ENCODE results near the gene INSYN2A. TPM values are rescaled to one million over a fixed set of nuclear protein-coding genes. Genes with fewer than 3 reads are reported as not detected.
A peak's percentile ranks its signal among the peaks of the same experiment; 100 is the strongest.

Gene INSYN2A
- polyA plus RNA-seq, 1 donor from 2014 or later, result 4.2 TPM

DNA sequence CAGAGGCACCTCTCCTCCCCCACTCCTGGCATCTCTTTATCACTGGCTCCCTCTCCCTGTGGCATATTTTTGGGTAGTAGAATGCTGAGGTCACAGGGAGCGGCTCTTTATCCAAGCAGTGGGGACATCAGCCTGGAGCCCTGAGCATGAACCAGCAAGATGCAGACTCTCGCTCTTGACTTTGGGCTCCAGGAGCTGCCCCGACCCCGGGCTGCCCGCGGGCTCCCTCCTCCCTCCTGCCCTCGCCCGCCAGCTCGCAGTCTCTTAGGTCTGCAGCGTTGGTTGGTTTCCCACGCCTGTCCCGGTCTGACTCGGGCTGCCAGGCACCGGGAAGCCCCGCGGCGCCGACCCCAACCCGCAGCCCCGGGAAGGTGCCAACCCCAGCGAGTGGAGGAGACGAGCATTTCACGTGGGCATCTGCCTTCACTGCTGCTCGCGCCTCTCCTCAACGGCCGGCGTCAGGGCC, 1.3 kb downstream of the INSYN2A start:
- H3K79me2 ChIP-seq (replicated peaks; ENCODE audit: insufficient read depth, low read length), result no peaks in the 10 kb centered on the region
- no peaks in the 10 kb centered on the region for H3K9me2 ChIP-seq (ENCODE audit: insufficient read depth, low read length)
- peak overlapping the region; percentile 64 for H3K9ac ChIP-seq (ENCODE audit: low read length)
- no peak overlapping the region for H2AFZ ChIP-seq (ENCODE audit: low read depth, low read length)
- peaks cover 44% of the 10 kb centered on the region for H3K27me3 ChIP-seq (ENCODE audit: insufficient read depth, low read depth, low read length)
- H3K4me3 ChIP-seq (ENCODE audit: low read length), result peak overlapping the region; percentile 86
- H3K36me3 ChIP-seq (ENCODE audit: insufficient read depth, low read length), result no peaks in the 10 kb centered on the region
- no peaks in the 10 kb centered on the region for H3K9me3 ChIP-seq (ENCODE audit: low read length)
- TF ChIP-seq SMC3 (conservative IDR thresholded peaks at IDR 0.05; ENCODE audit: poor library complexity) (no peak), TAF1 (IDR thresholded peaks at IDR 0.05; ENCODE audit: low read depth) (no peak), POLR2AphosphoS5 (IDR thresholded peaks at IDR 0.05) (no peak), EZH2 (IDR thresholded peaks at IDR 0.05; ENCODE audit: borderline replicate concordance, insufficient read depth, low read length, poor library complexity, severe bottlenecking) (no peak), EP300 (conservative IDR thresholded peaks at IDR 0.05; ENCODE audit: poor library complexity, severe bottlenecking) (no peak), RAD21 (conservative IDR thresholded peaks at IDR 0.05) (no peak)
- TF ChIP-seq, protein P1, sequence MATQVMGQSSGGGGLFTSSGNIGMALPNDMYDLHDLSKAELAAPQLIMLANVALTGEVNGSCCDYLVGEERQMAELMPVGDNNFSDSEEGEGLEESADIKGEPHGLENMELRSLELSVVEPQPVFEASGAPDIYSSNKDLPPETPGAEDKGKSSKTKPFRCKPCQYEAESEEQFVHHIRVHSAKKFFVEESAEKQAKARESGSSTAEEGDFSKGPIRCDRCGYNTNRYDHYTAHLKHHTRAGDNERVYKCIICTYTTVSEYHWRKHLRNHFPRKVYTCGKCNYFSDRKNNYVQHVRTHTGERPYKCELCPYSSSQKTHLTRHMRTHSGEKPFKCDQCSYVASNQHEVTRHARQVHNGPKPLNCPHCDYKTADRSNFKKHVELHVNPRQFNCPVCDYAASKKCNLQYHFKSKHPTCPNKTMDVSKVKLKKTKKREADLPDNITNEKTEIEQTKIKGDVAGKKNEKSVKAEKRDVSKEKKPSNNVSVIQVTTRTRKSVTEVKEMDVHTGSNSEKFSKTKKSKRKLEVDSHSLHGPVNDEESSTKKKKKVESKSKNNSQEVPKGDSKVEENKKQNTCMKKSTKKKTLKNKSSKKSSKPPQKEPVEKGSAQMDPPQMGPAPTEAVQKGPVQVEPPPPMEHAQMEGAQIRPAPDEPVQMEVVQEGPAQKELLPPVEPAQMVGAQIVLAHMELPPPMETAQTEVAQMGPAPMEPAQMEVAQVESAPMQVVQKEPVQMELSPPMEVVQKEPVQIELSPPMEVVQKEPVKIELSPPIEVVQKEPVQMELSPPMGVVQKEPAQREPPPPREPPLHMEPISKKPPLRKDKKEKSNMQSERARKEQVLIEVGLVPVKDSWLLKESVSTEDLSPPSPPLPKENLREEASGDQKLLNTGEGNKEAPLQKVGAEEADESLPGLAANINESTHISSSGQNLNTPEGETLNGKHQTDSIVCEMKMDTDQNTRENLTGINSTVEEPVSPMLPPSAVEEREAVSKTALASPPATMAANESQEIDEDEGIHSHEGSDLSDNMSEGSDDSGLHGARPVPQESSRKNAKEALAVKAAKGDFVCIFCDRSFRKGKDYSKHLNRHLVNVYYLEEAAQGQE (IDR thresholded peaks at IDR 0.05; ENCODE audit: borderline replicate concordance), result no peak
- TF ChIP-seq, protein P2, sequence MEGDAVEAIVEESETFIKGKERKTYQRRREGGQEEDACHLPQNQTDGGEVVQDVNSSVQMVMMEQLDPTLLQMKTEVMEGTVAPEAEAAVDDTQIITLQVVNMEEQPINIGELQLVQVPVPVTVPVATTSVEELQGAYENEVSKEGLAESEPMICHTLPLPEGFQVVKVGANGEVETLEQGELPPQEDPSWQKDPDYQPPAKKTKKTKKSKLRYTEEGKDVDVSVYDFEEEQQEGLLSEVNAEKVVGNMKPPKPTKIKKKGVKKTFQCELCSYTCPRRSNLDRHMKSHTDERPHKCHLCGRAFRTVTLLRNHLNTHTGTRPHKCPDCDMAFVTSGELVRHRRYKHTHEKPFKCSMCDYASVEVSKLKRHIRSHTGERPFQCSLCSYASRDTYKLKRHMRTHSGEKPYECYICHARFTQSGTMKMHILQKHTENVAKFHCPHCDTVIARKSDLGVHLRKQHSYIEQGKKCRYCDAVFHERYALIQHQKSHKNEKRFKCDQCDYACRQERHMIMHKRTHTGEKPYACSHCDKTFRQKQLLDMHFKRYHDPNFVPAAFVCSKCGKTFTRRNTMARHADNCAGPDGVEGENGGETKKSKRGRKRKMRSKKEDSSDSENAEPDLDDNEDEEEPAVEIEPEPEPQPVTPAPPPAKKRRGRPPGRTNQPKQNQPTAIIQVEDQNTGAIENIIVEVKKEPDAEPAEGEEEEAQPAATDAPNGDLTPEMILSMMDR (IDR thresholded peaks at IDR 0.05; ENCODE audit: poor library complexity, severe bottlenecking), result no peak
- H3K4me2 ChIP-seq (ENCODE audit: low read length), result peak overlapping the region; percentile 50
- no peak overlapping the region for H3K27ac ChIP-seq (ENCODE audit: low read length)
- no peaks in the 10 kb centered on the region for H3F3A ChIP-seq (ENCODE audit: insufficient read depth, low read length, poor library complexity, severe bottlenecking)
- no peaks in the 10 kb centered on the region for H4K20me1 ChIP-seq (ENCODE audit: insufficient read depth)

DNA sequence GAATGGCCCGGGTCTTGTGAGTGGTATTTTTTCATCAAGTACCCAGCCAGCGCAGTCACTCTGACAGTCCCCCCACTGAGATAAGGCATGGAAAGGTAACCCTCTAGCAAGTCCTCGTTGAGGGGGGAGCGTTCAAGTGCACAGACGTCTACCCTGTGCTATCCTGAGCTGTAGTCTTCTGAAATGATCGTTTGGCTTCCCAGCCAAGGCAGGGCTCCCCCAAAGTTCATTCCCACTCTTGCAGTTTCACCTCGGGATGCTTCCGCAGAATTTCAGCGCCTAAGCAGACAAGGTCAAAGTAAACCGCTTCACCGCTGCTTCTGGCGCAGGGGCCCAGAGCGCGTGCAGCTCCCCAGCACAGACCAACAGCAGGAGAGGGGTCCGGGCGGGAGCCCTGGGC, 1.8 kb downstream of the INSYN2A start:
- peak overlapping the region; percentile 64 for H3K9ac ChIP-seq (ENCODE audit: low read length)
- no peaks in the 10 kb centered on the region for H3K9me3 ChIP-seq (ENCODE audit: low read length)
- no peaks in the 10 kb centered on the region for H3F3A ChIP-seq (ENCODE audit: insufficient read depth, low read length, poor library complexity, severe bottlenecking)
- H3K9me2 ChIP-seq (ENCODE audit: insufficient read depth, low read length), result no peaks in the 10 kb centered on the region
- H3K27me3 ChIP-seq (ENCODE audit: insufficient read depth, low read depth, low read length), result peaks cover 44% of the 10 kb centered on the region
- no peak overlapping the region for H2AFZ ChIP-seq (ENCODE audit: low read depth, low read length)
- H3K27ac ChIP-seq (ENCODE audit: low read length), result no peak overlapping the region
- H3K79me2 ChIP-seq (replicated peaks; ENCODE audit: insufficient read depth, low read length), result no peaks in the 10 kb centered on the region
- TF ChIP-seq, protein P2 (IDR thresholded peaks at IDR 0.05; ENCODE audit: poor library complexity, severe bottlenecking), result no peak
- no peak for TF ChIP-seq RAD21 (conservative IDR thresholded peaks at IDR 0.05)
- TF ChIP-seq EZH2 (IDR thresholded peaks at IDR 0.05; ENCODE audit: borderline replicate concordance, insufficient read depth, low read length, poor library complexity, severe bottlenecking), result no peak
- no peak for TF ChIP-seq POLR2AphosphoS5 (IDR thresholded peaks at IDR 0.05)
- no peak for TF ChIP-seq TAF1 (IDR thresholded peaks at IDR 0.05; ENCODE audit: low read depth)
- TF ChIP-seq SMC3 (conservative IDR thresholded peaks at IDR 0.05; ENCODE audit: poor library complexity), result no peak
- TF ChIP-seq MXI1 (conservative IDR thresholded peaks at IDR 0.05; ENCODE audit: poor library complexity, severe bottlenecking), result no peak
- TF ChIP-seq, protein P1 (IDR thresholded peaks at IDR 0.05; ENCODE audit: borderline replicate concordance), result no peak
- TF ChIP-seq EP300 (conservative IDR thresholded peaks at IDR 0.05; ENCODE audit: poor library complexity, severe bottlenecking), result no peak
- no peaks in the 10 kb centered on the region for H3K36me3 ChIP-seq (ENCODE audit: insufficient read depth, low read length)
- H3K4me3 ChIP-seq (ENCODE audit: low read length), result peak overlapping the region; percentile 86
- peak overlapping the region; percentile 50 for H3K4me2 ChIP-seq (ENCODE audit: low read length)
- H4K20me1 ChIP-seq (ENCODE audit: insufficient read depth), result no peaks in the 10 kb centered on the region

Measured in neural cell (in vitro differentiated cells).